SK-N-SH treated with all-trans-retinoic acid at 6 μM for 48 hours (cell line): Measurements from ENCODE around the gene FRMD3.

ENCODE experiments used
- RARB ChIP-seq: fragments of 250-450 bp; sonication (Bioruptor Pico); IDR thresholded peaks from 2 replicates; pipeline ENCODE4 v1.8.0; 2021; ENCODE audit warnings: mild to moderate bottlenecking, moderate library complexity
- ZFP3 ChIP-seq: fragments of 250-450 bp; sonication (Bioruptor Pico); IDR thresholded peaks from 2 replicates; pipeline ENCODE4 v1.5.0; 2020; ENCODE audit warnings: mild to moderate bottlenecking, moderate library complexity
- TF ChIP-seq, protein P1 (sequence below): fragments of 250-450 bp; sonication (Bioruptor Pico); IDR thresholded peaks from 2 replicates; pipeline ENCODE4 v1.8.0; 2020; ENCODE audit warnings: mild to moderate bottlenecking, moderate library complexity, borderline replicate concordance
- TF ChIP-seq, protein P2 (sequence below): fragments of 250-450 bp; sonication (Bioruptor Pico); IDR thresholded peaks from 2 replicates; pipeline ENCODE4 v1.5.1; 2021; ENCODE audit warnings: mild to moderate bottlenecking, moderate library complexity

DNA sequence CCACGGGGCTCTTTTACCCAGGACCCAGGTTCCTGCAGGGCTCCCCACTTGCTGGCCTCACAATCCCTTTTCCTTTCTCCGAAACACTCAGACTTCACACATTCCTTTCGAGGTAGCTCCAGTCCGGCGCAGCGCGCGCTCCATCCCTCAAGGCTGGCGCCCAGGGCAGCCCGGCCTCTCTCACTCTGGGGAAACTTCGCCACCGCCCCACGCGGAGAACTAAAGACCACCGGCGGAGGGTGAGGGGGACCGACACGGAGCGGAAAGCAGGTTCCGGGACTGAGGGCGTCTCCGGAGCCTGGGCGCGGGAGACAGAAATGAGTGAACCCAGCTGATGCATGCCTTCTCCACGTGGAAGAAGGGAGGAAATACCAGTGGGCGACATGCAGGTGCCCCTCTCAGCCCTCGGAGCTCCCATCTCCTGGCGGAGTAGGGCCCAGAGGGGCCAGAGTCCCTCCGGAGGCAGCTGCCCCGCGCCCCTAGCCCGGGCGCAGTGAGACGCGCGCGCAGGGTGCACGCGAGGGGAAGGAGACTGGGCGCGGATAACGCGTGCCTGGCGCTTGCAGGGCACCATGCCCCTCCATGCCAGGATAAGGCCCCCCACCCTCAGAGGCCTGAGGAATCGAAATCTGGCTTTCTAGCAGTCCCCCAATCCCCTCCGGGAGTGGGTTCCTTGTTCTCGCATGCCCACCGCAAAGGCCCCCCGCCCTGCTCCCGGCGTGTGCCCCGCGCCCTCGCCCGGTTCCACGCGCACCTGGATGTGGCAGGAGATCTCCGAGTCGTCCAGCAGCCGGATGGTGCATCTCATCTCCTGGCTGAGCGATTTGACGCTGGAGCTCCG lies 650 bp downstream of the FRMD3 start:
- TF ChIP-seq, protein P1, sequence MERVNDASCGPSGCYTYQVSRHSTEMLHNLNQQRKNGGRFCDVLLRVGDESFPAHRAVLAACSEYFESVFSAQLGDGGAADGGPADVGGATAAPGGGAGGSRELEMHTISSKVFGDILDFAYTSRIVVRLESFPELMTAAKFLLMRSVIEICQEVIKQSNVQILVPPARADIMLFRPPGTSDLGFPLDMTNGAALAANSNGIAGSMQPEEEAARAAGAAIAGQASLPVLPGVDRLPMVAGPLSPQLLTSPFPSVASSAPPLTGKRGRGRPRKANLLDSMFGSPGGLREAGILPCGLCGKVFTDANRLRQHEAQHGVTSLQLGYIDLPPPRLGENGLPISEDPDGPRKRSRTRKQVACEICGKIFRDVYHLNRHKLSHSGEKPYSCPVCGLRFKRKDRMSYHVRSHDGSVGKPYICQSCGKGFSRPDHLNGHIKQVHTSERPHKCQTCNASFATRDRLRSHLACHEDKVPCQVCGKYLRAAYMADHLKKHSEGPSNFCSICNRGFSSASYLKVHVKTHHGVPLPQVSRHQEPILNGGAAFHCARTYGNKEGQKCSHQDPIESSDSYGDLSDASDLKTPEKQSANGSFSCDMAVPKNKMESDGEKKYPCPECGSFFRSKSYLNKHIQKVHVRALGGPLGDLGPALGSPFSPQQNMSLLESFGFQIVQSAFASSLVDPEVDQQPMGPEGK (CRISPR knock-in tag): no peak
- TF ChIP-seq RARB: no peak
- TF ChIP-seq, protein P2, sequence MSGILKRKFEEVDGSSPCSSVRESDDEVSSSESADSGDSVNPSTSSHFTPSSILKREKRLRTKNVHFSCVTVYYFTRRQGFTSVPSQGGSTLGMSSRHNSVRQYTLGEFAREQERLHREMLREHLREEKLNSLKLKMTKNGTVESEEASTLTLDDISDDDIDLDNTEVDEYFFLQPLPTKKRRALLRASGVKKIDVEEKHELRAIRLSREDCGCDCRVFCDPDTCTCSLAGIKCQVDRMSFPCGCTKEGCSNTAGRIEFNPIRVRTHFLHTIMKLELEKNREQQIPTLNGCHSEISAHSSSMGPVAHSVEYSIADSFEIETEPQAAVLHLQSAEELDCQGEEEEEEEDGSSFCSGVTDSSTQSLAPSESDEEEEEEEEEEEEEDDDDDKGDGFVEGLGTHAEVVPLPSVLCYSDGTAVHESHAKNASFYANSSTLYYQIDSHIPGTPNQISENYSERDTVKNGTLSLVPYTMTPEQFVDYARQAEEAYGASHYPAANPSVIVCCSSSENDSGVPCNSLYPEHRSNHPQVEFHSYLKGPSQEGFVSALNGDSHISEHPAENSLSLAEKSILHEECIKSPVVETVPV (CRISPR knock-in tag): no peak
- TF ChIP-seq ZFP3 (CRISPR knock-in tag): no peak
